ENCODE results near the gene PLBD2.

DNA sequence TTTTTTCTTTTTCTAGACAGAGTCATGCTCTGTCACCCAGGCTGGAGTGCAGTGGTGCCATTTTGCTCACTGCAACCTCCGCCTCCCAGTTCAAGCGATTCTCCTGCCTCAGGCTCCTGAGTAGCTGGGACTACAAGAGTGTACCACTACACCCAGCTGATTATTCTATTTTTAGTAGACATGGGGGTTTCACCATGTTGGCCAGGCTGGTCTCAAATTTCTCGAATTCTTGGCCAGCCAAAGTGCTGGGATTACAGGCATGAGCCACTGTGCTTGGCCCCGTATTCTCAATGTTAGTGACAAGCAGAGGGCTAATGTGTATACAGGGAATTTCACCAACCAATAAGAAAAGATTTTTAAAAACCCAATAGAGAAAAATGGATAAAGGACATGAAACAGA, 8.4 kb downstream of the PLBD2 start:
- TF ChIP-seq, protein P1, sequence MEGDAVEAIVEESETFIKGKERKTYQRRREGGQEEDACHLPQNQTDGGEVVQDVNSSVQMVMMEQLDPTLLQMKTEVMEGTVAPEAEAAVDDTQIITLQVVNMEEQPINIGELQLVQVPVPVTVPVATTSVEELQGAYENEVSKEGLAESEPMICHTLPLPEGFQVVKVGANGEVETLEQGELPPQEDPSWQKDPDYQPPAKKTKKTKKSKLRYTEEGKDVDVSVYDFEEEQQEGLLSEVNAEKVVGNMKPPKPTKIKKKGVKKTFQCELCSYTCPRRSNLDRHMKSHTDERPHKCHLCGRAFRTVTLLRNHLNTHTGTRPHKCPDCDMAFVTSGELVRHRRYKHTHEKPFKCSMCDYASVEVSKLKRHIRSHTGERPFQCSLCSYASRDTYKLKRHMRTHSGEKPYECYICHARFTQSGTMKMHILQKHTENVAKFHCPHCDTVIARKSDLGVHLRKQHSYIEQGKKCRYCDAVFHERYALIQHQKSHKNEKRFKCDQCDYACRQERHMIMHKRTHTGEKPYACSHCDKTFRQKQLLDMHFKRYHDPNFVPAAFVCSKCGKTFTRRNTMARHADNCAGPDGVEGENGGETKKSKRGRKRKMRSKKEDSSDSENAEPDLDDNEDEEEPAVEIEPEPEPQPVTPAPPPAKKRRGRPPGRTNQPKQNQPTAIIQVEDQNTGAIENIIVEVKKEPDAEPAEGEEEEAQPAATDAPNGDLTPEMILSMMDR (IDR thresholded peaks at IDR 0.05) = no peak
- TF ChIP-seq EP300 (IDR thresholded peaks at IDR 0.05) (no peak), POLR2A (IDR thresholded peaks at IDR 0.05) (no peak)
